Fibroblast of upper back skin (primary cell): ENCODE data around the gene AURKA.

Source experiments
- DNase-seq: peaks from one replicate; pipeline ENCODE4 v3.0.0-alpha.2; 2013

AURKA gene

GRCh38 chr20:56392132-56392880 is at the start of gene AURKA, which contains the start of gene CSTF1:
Gene AURKA, minus strand, starts transcription at chr20:56392215. Its CDS starts 4,018 bp downstream, at chr20:56388197.
Gene CSTF1, plus strand, starts transcription at chr20:56392645. Its CDS starts 2,908 bp downstream, at chr20:56395553.
- peak; percentile 100 for DNase-seq

DNA sequence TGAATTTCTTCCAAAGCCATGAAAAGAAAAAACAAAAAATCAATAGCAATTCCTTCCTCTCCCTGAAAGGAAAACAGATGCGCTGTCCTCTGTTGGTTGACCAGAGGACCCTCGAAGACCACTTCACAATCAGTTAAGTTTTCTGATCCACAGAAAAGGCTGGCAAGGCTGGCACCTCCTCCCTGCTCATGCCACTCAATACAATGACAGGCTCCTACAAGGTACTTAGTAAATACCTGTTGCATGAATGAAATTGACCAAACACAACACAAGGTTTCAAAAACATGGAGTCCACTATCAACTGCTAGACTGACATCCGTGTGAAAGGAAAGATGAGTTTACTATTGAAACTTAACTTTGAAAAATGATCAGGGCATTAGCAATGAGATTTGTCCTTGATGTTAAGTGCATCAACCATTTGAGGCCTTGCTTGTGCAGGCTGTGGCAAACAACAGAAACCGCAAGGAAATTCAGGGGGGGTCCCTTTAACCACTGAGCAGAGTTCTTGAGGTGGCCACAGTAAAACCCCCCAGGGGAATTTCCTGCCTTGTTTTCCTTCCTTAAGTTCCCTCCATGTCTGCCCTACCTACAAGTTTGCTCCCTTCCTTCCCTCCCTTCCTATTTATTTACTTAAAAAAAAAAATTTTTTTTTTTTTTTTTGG is 48.5 kb upstream of the AURKA start:
- peak; percentile 41 for DNase-seq

DNA sequence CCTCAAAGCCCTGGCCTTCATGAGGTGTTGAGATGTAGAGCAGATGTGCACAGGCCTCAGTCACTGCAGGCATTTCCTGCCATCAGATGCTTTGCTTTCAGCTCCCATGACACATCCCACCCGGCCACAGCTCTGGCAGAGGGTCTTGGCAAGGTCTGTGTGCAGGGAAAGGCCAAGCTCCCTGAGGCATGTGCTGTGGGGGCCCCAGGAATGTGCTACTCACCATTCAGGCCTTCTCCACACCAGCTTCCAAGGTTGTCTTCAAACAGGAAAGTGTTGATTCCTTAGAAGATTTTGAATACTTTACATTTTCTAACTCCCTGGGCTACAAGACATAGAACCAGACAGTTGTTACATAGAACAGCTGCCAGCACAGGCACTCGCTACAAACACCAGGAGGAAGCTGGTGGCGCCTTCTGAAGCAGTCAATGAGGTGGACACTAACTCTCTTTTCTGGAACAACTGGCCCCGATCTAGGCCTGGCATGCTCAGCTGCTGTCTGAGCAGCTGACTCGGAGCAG is 47.8 kb upstream of the AURKA start:
- DNase-seq = peak; percentile 100

GRCh38 chr20:56438284-56438683 is 46.3 kb upstream of the AURKA start:
- DNase-seq = no peak

DNA sequence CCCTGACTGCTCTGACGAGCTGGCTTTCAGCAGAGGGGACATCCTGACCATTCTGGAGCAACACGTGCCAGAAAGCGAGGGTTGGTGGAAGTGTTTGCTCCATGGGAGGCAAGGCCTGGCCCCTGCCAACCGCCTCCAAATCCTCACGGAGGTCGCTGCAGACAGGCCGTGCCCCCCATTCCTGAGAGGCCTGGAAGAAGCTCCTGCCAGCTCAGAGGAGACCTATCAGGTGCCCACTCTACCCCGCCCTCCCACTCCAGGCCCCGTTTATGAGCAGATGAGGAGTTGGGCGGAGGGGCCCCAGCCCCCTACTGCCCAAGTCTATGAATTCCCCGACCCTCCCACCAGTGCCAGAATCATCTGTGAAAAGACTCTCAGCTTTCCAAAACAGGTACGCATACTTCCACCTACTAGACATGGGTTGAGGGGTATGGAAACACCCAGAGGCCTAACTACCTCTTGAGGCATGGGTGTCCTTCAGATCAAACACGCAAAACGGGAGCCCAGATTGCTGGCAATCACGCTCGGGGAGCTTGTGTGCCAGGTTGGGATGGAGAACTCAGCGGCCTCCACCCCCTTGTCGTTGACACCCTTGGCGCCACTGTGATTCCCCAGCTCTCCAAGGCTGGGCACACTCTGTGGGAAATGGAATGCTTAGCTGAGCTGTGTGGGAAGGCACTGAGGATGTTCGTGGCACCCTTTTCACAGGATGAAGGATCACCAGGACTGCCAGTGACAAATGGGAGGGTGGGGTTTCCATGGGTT is 45.4 kb upstream of the AURKA start:
- DNase-seq = no peak

DNA sequence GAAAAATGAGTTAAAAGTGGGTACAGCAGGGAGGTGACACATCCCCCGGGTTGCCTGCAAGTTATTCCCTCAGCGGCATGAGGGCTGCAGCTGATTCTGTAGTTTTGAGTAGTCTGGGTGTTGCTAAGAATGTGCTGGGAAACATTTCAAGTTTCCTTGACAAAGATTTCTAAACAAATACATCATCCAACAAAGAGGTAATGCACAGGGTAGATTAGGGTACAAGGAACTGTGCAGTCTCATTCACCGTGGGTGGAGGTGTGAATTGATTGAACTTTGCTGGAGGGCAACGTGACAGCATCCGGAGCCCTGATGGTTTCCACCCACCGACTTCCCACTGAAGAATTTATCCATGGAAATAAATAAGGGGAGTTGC is 41.9 kb upstream of the AURKA start:
- peak; percentile 70 for DNase-seq

DNA sequence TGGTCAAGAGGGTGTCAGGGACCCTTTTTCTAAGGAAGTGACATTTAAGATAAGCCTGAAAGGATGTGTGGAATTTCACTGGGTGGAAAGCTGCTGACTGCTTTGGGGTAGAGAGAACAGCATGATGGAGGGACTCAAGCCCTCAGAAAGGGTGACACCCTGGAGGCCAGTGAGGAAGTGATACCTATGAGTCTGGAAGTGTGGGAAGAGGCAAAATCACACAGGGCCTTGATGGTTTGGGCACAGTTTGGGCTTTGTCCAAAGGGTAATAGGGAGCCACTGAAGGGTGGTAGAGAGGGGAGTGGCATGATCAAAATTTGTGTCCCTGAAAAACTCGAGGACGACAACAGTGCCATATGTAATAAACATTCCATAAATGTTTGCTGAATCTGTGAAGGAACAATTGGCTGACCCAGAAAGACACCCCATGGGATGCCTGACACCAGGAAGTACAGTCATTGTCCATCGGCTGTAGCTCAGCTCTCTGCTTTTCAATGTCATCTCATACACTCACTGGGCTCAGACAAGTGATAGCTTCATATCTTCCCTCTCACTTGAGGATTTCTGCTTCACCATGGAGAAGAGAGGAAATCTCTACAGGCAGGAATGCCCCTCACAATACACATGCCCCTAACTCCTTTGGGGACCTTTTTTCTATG is 41.3 kb upstream of the AURKA start:
- no peak for DNase-seq

GRCh38 chr20:56431471-56431870 is 39.5 kb upstream of the AURKA start:
- DNase-seq = no peak

- DNase-seq = no peak
These were observed 38.9 kb upstream of the AURKA start for GRCh38 chr20:56430957-56431356.

DNA sequence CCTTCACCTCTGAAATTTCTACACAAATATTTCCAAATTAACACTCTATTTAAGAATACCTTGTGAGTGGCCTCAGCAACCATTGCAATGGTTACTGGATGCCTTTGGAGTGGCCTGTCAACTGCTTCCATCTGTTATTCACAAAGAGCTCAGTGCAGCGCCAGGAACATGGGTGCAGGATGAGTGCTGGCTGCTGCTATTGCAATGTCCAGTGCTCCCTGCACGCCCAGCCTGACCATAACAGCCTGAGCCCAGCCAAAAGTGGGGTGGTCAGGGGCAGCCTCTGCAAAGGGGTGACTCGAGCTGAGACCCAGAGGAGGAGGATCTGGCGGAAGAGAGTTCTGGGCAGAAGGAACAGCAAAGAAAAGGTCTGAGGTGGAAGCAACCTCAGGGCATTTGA is 38.4 kb upstream of the AURKA start:
- DNase-seq = no peak

DNA sequence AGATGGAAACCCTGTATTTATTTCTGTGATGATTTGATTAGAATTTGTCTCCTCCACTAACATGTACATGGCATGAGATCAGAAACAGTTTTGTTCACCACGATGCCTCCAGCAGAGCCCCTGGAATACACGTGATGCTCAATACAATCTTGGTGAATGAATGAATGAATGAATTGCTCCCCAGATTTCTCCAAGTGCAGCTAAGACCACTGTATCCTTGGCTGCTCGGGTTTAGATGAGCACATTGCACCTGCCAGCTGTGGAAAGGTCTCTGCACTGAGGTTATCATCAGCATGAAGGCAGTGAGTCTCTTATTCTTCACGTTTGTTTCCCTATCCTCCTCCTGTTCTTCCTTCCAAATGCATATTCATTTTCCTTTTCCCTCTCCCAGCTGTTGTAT is 37.9 kb upstream of the AURKA start:
- DNase-seq = no peak

DNA sequence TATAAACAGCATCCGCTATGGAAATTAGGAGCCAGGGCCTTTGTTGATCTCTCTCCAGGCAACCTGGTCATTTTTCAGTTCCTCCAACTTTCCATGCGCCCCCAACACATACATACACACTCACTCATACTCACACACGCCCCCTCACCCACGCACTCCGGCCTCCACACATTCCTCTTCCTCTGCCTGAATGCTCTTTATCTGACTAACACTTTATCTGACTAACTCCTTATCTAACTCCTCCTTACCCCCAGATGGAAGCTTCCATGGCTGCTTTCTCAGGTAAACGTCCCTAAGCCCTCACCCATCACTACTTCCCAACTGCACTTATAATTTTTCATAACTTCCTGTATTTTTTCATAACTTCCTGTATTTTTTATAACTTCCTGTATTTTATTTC is 37.5 kb upstream of the AURKA start:
- DNase-seq = peak; percentile 68

- no peak for DNase-seq
These were observed 36.9 kb upstream of the AURKA start for GRCh38 chr20:56428881-56429280.

GRCh38 chr20:56428410-56428809 is 36.4 kb upstream of the AURKA start:
- DNase-seq = no peak

DNA sequence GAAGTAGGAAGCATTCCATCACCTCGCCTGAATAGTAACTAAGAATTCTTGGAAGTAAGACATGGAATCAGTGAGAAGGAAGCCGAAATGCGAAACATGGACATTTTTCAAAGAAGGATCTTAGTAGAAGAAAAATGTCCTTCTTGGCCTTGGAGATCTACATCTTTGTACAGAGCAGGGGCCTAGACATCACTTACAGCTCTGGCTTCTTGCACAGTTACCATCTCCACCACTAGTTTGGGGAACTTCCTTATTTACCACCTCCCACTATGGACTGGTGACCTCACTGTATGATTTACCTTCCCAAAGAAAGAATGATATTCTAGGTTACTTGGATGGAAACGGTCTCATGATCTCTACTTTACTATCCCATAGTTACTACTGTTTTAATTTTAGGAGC is 35.8 kb upstream of the AURKA start:
- no peak for DNase-seq

DNA sequence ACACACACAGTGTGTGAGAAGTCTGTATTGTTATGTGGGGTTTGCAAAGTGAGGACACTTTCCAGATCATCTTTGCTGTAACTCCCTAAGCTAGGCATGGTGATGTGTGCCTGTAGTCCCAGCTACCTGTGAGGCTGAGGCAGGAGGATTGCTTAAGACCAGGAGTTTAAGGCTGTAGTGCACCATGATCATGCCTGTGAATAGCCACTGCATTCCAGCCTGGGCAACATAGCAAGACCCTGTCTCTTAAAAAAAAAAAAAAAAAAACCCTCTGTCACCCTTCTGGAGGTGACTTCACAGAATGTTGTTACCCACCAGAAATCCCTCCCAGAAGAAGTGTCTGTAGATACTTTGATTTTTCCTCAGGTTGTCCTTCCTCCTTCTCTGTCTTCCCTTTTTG is 34.9 kb upstream of the AURKA start:
- no peak for DNase-seq

DNA sequence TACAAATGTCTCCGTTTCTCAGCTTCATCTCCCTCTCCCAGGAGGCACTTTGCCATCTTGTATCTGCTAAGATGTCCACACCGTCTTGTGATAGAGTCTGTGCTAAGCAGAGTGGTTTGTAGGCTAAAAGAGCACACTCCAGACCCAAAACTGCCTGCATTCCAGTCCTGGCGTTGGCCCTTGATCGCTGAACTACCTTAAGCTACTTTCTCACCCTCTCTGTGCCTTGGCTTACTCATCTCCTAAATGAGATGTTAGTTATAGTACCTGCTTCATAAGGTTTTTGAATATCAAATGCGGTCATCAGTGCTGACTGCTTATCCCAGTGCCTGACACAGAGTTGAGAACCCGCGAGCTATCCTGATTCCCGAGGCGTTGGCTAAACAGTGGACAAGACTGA is 34.0 kb upstream of the AURKA start:
- DNase-seq = no peak

GRCh38 chr20:56424931-56425330 is 32.9 kb upstream of the AURKA start:
- DNase-seq = no peak

DNA sequence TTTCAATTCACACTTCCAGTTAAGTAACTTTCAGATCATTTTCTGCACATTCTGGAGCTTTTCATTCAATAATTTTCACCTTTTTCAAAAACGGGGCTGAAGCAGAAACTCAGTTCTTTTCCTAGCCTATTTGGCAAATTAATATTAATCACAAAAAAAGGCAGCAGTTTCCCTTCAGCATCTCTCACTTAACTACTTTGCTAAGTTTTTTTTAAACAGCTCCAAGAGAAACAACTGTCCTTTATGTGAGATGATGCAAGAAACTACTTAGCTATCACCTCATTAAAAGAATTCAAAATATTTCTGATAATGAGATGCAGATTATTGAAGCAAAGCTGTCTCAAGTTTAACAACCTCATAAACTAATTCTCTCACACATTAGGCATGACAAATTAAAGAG is 31.9 kb upstream of the AURKA start:
- DNase-seq = no peak

GRCh38 chr20:56423211-56423610 is 31.2 kb upstream of the AURKA start:
- DNase-seq = no peak

- no peak for DNase-seq
These were observed 30.8 kb upstream of the AURKA start for GRCh38 chr20:56422824-56423189.

DNA sequence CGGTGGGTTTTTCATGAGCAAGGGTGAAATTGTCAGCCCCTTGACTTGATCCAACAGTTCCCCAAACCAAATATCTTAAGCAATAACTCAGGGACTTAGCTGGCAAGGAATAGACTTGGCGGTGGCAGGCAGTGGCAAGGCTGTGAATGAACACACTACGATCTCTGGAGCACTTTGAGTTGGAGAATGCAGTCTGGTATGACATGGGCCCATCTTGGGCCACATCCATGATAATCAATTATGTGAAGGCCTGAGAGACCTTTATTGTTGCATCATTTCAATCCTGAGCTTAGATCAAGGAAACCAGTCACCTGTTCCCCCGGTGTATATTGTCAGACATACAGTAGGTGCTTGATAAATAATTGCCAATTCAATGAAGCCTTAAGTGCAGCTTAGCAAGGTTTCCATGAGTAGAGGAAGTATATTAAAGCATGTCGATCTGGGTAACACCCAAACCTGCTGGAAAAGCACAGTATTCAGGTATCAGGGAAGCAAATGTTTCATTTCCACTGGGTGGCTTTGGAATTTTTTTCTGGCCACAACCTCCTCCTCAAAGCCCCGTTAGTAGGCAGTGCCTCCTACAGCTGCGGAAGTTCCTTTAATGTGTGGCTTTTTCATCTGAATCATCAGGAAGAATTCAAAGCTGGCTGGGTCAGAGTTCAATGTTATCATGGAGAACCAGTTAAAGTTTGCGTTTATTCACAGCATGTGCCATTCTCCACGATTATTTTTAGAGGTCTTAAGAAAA is 30.2 kb upstream of the AURKA start:
- DNase-seq = peak; percentile 80
